Right lobe of liver (tissue), 4 donors: ENCODE results near the gene ZBED6.

ENCODE experiments used
- POLR2A ChIP-seq: fragments of 450-650 bp; IDR thresholded peaks from one replicate; pipeline ENCODE4 v1.6.1; 2017; ENCODE audit warnings: antibody characterized with exemption, mild to moderate bottlenecking
- TF ChIP-seq, protein P1 (sequence below), 4 donors: fragments of 200-600 bp in 3 of 4; fragments of 450-650 bp in 1 of 4; IDR thresholded peaks; one replicate each; pipeline versions ENCODE4 v1.5.1 to v1.8.0; 2016 to 2022; ENCODE audit warnings: antibody characterized with exemption in 4 of 4, mild to moderate bottlenecking in 2 of 4
- donor health status: DM: no; HTN: no; CAD: no.
- donor health status: DM: no; HTN: no; CAD: no.
- donor health status: DM: no; HTN: yes; CAD: no.

DNA sequence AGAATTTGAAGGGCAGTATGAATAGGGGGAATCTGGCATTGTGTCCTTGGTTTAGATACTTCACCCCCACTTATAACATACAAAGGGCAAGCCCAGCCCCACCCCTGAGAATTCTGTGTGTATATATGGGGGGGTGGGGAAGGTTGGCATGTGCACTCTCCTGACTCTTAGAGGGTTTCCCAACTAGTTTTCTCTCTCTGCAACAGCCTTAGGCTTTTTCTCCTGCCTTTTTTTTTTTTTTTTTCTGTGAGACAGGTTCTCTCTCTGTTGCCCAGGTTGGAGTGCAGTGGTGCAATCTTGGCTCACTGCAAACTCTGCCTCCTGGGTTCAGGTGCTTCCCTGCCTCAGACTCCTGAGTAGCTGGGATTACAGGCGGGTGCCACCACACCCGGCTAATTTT, 2.9 kb upstream of the ZBED6 start:
- TF ChIP-seq, protein P1, sequence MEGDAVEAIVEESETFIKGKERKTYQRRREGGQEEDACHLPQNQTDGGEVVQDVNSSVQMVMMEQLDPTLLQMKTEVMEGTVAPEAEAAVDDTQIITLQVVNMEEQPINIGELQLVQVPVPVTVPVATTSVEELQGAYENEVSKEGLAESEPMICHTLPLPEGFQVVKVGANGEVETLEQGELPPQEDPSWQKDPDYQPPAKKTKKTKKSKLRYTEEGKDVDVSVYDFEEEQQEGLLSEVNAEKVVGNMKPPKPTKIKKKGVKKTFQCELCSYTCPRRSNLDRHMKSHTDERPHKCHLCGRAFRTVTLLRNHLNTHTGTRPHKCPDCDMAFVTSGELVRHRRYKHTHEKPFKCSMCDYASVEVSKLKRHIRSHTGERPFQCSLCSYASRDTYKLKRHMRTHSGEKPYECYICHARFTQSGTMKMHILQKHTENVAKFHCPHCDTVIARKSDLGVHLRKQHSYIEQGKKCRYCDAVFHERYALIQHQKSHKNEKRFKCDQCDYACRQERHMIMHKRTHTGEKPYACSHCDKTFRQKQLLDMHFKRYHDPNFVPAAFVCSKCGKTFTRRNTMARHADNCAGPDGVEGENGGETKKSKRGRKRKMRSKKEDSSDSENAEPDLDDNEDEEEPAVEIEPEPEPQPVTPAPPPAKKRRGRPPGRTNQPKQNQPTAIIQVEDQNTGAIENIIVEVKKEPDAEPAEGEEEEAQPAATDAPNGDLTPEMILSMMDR (IDR thresholded peaks at IDR 0.05): no peak
- no peak for TF ChIP-seq POLR2A
